ENCODE results near the gene SQOR.

DNA sequence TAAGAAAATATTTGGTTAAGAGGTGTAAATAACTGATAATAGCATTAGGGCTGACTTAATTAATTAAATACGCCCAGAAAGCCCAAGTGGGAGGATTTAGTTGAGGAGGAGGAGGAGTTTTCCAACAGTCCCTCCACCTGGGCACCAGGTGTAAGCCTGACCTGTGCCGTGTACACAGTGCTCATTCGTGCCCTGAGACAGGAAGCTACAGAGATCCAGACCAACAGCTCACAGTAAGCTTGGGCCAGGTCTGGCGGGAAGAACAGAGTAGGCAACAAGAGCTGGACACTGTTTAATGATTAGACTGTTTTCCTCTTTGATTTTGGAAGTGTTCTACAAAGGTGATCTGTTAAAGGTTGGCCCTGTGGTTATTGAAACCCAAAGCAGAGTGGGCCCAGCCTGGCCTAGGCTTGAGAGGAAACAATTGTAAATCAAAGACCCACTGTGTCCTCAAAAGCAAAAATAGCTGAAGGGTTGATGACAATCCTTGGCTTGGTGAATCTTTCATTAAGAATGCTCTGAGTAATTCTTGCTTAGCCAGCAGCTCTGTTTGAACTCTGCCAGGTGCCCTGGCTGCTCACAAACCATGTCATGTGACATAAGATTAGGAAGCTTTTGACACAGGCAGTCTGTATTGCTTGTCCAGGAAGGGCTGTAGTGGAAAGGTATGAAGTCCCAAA lies 13.8 kb downstream of the SQOR start:
- TF ChIP-seq, protein P1, sequence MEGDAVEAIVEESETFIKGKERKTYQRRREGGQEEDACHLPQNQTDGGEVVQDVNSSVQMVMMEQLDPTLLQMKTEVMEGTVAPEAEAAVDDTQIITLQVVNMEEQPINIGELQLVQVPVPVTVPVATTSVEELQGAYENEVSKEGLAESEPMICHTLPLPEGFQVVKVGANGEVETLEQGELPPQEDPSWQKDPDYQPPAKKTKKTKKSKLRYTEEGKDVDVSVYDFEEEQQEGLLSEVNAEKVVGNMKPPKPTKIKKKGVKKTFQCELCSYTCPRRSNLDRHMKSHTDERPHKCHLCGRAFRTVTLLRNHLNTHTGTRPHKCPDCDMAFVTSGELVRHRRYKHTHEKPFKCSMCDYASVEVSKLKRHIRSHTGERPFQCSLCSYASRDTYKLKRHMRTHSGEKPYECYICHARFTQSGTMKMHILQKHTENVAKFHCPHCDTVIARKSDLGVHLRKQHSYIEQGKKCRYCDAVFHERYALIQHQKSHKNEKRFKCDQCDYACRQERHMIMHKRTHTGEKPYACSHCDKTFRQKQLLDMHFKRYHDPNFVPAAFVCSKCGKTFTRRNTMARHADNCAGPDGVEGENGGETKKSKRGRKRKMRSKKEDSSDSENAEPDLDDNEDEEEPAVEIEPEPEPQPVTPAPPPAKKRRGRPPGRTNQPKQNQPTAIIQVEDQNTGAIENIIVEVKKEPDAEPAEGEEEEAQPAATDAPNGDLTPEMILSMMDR (IDR thresholded peaks at IDR 0.05) = no peak
- TF ChIP-seq EZH2 (IDR thresholded peaks at IDR 0.05; ENCODE audit: borderline replicate concordance, insufficient read depth, low read depth, low read length, poor library complexity, severe bottlenecking) = no peak
